HG03432 (cell line): ENCODE results near the gene IGFL3.
"Not testable (repeated sequence)": the region's sequence is repeated elsewhere in the genome, so short reads cannot be mapped to it uniquely, and the experiment has no call there.

Source experiments
- ATAC-seq: cut with Tn5 transposase; IDR thresholded peaks from one replicate; pipeline ENCODE4 v1.9.1; 2021; ENCODE audit warnings: mild to moderate bottlenecking, moderate library complexity; ENCODE audit not compliant: unreplicated experiment

IGFL3 gene

DNA sequence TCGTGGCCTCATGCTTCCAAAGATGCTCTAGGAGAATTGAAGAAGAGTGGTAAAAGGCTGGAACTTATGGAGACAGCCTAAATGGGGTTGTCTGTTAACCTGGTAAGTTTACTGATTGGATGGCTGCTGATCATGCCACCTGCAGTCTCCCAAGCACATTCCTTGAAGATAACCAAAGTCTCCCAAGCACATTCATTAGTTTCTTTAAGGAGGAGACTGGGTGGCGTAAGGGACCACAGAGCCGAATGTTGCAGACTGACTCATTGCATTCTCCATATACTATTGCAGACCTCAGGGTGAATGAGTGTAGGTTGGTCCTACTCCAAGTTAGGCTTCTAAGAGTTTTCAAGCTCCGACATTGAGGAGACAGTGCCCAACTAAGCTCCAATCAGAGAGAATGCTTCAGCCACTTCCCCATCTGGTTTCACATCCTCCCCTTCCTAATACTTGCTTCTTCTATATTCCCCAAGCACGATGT, at the start of gene IGFL3:
TSS of gene IGFL3 (minus strand) at position 51 of the 478 bp plus-strand sequence. CDS start at position 12, 39 bp downstream.
- no peak for ATAC-seq

DNA sequence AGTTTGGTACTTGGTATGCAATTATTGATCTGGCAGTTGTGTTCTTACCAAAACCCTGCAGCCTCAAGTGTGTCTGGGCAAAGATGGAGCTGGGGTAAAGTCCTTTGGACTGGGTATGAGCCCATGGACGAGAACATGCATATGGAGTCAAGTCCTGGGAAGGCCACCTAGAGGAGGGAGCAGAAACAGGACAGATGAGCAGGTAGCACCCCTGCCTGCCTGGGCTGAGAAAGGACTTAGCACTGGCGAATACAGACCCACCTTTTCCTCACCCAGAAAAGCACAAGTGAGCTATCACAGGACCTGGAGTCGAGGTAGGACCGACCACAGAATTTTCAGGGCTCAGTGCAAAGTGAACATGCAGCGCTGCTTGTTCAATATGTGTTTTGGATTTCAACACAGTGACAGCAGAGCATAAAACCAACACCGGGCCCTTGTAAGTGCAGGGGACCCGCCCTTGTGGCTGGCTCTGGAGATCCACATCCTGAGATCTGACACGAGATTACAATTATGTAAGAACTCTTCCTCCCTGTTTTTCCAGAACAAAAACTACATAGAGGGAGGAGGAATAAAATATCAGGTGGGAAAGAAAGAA, 49.5 kb upstream of the IGFL3 start:
- ATAC-seq: no peak

DNA sequence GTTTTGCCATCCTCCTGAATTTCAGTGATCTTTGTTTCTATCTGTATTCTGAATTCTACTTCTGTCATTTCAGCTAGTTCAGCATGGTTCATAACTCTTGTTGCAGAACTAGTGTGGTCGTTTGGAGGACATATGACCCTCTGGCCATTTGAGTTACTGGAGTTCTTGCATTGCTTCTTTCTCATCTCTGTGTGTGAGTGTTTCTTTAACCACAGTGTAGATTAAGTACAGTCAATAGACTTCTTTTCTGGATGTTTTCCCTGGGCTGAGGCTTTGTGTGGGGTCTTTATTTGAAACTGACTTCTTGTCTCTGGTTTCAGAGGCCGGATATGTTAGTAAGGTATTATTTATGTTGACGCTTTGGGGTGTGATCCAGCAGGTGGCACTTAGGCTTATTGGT, 38.2 kb upstream of the IGFL3 start:
- ATAC-seq: no peak

DNA sequence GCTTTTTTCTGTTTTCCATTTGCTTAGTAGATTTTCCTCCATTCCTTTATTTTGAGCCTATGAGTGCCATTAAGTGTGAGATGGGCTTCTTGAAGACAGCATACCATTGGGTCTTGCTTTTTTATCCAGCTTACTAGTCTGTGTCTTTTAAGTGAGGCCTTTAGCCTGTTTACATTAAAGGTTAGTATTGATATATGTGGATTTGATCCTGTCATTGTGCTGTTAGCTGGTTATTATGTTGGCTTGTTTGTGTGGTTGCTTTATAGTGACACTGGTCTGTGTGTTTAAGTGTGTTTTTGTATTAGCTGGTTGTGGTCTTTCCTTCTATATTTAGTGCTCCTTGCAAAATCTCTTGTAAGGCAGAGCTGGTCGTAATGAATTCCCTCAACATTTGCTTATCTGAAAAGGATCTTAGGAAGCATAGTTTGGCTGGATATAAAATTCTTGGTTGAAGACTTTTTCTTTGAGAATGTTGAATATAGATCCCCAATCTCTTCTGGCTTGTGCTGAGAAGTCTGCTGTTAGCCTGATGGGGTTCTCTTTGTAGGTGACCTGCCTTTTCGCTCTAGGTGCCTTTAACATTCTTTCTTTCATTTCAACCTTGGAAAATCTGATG, 37.3 kb upstream of the IGFL3 start:
- ATAC-seq: not testable (repeated sequence)

DNA sequence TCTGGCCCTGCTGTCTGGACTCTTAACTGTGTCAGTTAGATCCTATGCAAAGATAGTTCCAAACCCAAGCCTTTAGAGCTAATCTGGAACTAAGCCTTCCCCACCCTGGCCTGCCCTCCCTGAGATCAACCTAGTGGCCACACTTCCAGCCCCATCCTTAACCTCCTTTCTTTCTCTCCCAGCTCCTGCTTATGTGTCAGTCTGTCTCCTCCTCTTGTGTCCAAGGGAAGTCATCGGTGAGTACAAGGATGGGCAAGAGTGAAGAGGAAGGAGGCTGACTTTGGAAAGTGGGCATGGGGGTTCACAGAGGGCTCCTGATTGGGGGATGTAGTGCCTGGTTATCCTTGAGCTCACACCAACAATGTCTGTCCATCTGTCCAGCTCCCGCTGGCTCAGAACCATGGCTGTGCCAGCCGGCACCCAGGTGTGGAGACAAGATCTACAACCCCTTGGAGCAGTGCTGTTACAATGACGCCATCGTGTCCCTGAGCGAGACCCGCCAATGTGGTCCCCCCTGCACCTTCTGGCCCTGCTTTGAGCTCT, 35.8 kb upstream of the IGFL3 start:
- ATAC-seq: no peak

DNA sequence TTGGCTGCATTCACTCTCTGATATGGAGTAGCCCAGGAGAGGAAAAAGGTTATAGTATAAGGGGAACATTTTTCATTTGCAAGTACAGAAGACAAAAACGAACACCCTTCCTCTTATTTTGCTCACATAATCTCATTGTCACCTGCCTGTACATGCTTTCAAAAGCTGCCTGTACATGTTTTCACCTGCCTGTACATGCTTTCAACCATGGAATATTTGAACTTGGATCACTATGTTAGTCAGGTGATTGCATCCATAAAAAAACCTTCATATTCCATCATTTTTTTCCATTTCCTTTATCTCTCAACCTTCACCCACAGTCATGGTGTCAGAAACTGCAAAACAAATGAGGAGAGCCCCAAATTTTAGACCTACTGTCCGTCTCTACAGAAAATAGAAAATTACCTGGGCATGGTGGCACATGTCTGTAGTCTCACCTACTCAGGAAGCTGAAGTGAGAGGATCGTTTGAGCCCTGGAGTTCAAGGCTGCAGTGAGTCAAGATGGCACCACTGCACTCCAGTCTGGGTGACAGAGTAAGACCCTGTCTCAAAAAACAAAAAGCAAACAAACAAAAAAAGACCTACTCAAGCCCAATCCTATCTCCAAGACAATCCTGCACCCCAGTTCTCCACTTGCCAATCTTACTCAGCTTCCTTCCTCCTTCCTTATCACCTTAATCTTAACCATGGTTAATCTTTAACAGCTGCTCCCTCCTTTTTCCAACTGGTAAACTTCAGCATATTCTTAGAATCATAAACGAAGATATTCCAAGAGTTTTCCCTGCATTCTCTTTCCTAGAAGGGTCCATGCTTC, 35.1 kb upstream of the IGFL3 start:
- ATAC-seq: no peak

DNA sequence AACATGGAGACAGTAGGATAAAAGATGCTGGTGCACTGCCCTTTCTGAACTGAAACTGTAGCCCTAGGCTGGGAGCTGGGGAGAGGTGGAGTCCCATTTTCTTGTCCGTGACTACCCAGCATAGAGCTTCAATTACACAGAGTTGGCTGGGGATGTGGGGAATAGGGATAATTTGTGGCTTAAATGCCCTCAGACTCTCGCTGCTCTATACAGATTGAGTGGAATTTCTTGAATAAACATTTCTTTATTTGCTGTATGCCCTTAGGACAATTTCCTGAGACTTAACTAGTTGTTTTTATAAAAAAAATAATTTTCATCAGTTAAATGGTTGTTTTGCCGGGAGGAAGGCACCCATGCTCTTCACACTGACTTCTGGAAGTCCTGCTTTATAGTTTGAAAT, 30.7 kb upstream of the IGFL3 start:
- no peak for ATAC-seq

DNA sequence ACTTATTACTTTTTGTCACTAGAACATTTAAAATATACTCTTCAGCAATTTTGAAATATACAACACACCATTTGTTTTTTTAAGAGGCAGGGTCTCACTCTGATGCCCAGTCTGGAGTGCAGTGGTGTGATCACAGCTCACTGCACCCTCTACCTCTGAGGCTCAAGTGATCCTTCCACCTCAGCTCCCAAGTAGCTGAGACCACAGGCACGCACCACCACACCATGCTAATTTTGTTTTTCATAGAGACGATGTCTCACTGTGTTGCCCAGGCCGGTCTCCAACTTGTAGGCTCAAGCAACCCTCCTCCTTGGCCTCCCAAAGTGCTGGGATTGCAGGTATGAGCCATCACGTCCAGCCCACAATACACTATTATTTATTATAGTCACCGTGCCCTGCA, 26.1 kb upstream of the IGFL3 start:
- ATAC-seq: no peak

DNA sequence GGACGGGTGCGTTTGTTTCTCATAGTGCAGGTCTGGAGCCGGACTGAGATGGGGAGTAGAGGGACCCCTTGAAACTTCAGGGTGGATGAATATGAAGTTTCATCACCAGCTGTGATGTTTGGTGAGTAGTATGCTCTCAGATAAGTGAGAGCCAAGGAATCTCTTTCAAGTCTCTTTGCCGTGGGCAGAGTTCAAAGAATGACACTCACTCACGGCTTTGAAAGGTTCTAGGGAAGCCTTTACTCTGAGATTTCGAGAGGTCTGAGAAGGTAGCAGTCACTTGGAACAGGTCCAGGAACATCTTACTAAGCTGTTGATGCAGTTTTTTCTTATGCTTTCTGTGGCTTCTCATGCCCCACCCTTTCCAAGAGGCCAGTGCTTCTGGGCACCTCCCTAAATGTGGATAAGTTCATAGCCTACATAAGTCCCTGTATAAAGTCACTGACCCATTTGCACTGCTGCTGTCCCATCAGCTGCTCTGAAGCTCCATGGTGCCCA, 23.4 kb upstream of the IGFL3 start, which contains the start of gene IGFL2:
TSS of gene IGFL2 (plus strand) at position 448 of the 498 bp plus-strand sequence. CDS start at position 489, 41 bp downstream.
- ATAC-seq: no peak

DNA sequence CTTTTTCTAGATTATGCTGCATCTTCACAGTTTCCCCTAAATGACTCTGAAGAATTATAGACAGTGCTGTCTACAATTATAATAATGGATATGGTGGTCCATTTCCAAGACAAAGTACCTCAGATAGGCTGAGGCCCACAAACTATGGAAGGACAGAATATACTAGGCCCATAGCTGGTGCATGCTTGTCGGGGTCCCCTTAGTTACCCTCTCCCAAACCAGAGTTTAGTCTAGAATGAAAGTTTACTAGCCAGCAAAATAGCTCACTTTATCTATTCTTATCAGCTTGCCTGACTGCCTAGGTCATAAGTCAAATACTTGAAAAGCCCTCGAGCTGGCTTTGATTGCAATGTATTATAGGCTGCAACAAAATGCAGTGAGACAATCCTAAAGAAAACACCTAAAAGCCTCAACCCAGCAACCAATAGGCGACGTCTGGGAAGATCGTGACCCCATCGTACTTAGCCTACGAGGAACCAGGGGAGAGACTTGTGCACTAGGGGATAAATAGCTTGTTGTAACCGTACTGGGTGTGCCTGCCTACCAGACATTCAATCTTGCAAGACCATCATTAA, 22.8 kb upstream of the IGFL3 start:
- ATAC-seq: no peak

DNA sequence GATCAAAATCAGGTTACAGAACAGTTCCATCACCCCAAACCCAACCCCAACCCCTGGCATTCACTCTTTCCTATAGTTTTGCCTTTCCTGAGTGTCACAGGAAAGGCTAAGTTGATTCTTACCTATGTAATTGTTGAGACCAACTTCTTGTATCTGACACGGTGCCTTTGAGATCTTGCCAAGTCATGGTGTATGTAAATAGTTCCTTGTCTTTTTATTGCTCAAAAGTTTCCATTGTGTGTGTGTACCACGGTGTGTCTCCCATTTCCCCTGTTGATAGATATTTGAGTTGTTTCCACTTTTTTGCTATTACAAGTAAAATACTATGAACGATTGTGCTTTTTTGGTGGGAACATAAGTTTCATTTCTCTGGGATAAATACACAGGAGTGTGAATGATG, 20.3 kb upstream of the IGFL3 start:
- ATAC-seq: no peak

DNA sequence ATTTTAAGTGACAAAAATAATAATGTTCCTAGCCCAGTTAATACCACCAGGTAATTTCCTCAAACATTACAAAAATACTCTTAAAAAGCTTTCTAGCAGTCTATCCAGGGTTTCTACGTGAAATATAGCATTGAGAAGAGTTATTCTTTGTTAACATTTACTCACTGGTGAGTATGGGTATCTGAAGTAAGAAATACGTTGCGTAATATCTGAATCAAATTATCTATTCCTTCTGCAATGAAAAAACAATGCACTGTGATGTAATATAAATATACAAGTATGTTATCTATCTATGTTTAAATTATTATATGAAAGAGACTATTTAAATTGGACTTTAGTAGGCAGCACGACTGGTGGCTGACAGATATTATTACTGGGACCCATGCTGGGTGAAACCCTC, 17.8 kb upstream of the IGFL3 start:
- ATAC-seq: no peak

DNA sequence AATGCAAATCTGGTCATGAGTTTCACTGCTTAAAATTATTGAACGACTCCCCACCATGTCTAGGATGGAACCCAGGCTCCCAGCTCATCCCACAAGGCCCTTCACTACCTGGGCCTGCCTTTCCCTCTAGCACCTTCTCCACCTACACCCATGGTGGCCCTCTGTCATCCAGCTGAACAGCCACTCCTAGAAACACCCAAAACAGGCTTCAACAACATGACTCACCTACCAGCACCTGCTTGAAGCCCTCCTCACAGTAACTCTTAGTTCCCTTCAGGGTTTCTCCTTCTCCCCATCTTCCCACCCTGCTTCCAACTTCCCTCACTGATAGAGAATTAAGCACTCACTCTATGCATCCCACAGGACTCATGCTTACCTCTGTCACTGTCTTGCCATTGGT, 16.9 kb upstream of the IGFL3 start:
- ATAC-seq: no peak

DNA sequence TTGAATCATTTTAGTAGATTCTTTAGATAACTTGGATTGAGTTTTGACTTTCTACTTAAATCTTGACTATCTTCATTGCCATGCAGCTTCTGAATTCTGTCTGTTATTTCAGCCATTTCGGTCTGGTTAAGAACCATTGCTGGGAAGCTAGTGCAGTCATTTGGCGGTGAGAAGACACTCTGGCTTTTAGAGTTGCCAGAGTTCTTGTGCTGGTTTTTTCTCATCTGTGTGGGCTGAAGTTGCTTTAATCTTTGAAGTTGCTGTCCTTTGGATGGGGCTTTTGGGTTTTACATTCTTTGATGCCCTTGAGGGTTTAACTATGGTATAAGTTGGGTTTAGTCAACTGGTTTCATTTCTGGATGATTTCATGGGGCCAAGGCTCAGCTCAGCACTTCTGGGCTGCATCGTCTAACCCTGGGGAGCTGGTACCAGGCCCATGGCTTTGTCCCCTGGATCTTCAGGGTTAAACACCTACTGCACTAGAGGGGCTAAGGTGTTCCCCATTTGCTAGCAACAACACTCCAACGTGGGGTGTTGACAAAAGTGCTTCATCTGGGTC, 13.5 kb upstream of the IGFL3 start:
- no peak for ATAC-seq

DNA sequence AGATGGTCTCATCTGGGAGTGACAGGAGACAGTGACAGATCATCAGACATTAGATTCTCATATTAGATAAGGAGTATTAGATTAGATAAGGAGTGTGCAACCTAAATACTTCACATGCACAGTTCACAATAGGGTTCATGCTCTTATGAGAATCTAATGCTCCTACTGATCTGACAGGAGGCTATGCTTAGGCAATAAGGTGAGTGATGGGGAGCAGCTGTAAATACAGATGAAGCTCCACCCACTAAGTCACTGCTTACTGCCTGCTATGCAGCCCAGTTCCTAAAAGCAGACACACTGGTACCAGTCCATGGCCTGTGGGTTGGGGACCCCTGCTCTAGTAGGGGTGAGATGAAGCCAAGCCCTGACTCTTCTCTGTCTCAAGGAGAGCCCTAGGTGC, 10.0 kb upstream of the IGFL3 start:
- no peak for ATAC-seq

DNA sequence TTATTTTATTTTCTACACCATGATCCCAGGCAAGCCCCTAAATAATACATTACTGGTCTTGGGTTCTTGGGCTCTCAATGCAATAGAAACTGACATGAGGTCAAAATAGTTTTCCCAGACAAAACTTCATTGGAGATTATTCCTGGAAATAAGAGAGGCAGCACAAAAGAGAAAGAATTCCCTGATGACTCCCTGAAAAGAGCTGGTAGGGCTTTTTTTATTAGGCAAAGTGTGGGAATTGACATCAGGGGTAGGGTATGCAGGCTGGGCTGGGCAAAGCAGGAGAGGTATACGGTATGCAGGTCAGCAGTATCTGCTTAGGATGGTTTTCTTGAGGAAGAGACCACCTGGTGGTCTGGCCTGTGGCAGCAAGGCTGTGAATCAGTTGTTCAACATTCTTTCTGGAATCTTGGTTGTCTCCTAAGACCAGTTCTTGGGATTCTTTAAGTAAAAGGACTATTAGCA, 9.3 kb upstream of the IGFL3 start:
- no peak for ATAC-seq

DNA sequence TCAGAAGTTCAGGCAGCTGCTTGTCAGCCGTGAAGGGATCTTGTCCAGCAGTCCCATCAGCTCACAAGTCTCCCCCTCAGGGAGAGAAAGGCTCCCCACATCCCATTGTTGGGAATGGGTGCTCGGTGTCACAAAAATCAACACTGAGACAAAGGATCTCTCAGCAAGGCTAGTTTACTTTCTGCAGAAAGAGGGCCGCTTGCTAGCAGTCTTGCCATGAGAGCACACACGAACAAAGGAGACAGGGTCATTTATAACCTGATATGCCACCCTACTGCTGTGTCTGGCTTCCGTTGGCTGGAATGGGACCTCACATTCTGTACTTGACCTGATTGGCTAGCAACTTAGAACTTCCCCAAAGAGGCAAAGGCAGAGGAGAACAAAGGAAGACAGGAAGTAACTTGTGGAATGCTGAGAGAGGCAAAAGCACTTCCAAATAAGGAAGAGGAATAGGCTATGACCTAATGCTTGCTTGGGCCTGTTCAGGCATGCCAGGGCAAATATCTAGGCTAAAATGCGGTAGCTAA, 8.7 kb upstream of the IGFL3 start:
- no peak for ATAC-seq

DNA sequence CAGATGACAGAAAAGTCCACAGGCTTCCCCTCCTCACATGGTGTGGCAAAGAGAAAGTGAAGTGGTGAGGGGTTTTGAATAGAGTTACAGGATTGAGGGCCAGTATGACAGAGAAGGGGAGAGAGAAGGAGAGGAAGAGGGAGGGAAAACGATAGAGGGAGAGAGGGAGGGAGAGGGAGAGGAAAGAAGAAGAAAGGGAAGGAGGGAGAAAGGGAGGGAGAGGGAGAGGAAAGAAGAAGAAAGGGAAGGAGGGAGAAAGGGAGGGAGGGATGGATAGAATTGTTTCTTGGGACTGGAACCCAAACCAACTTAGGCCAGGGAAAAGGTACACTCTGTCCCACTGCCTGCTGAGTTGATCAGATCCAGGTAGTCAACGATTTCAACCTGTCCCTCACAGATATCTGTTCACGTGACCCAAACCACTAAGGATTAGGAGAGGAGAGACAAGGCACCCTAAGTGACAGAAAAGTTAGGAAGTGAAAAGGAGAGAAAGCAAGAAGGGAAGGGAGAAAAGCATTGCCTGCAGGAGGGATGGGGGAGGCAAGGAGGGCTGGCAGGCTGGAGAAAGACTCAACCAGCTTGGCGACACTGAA, 8.1 kb upstream of the IGFL3 start:
- ATAC-seq: no peak

DNA sequence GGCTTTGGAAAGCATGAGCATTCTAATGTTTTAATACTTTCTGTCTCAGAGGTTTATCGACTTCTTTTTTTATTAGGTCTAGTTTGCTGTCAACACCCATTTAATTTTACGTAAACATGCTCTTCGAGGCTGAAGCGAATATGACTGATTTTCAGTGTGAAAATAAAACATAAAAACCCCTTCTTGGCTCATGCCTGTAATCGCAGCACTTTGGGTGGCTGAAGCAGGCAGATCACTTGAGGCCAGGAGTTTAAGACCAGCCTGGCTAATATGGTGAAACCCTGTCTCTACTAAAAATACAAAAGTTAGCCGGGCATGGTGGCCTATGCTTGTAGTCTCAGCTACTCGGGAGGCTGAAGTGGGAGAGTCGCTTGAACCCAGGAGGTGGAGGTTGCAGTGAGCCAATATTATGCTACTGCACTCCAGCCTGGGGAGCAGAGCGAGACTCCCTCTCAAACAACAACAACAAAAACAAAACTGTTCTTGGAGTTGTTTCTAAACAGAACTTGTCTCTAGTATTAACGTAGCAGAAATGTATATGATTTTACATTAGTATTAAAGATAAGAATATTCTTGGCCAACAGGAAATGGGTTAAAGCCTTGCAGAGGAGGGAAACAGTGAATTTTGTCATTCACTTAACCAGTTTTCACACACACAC, 7.1 kb upstream of the IGFL3 start:
- no peak for ATAC-seq
